ENCODE data around the gene ANXA10.
"Not testable (repeated sequence)": the region's sequence is repeated elsewhere in the genome, so short reads cannot be mapped to it uniquely, and the experiment has no call there.

Gene ANXA10

GRCh38 chr4:168197926-168198325, 105.6 kb downstream of the ANXA10 start:
- no peak for DNase-seq (ENCODE audit: extremely low read depth, low read depth)
- no peak for TF ChIP-seq CTCF (IDR thresholded peaks at IDR 0.05; ENCODE audit: low read depth, low read length, missing control alignments)
- no peak overlapping the region for H3K4me3 ChIP-seq (replicated peaks; ENCODE audit: low read depth, low read length)

- H3K4me3 ChIP-seq (replicated peaks; ENCODE audit: low read depth, low read length): no peak overlapping the region
- TF ChIP-seq CTCF (IDR thresholded peaks at IDR 0.05; ENCODE audit: low read depth, low read length, missing control alignments): no peak
- no peak for DNase-seq (ENCODE audit: extremely low read depth, low read depth)
Observed at GRCh38 chr4:168199260-168199957, 107.1 kb downstream of the ANXA10 start.

GRCh38 chr4:168200685-168201084, 108.3 kb downstream of the ANXA10 start:
- DNase-seq (ENCODE audit: extremely low read depth, low read depth): no peak
- TF ChIP-seq CTCF (IDR thresholded peaks at IDR 0.05; ENCODE audit: low read depth, low read length, missing control alignments): no peak
- H3K4me3 ChIP-seq (replicated peaks; ENCODE audit: low read depth, low read length): no peak overlapping the region

GRCh38 chr4:168203233-168203911, 111.0 kb downstream of the ANXA10 start:
- no peak overlapping the region for H3K4me3 ChIP-seq (replicated peaks; ENCODE audit: low read depth, low read length)
- no peak for DNase-seq (ENCODE audit: extremely low read depth, low read depth)
- no peak for TF ChIP-seq CTCF (IDR thresholded peaks at IDR 0.05; ENCODE audit: low read depth, low read length, missing control alignments)

GRCh38 chr4:168208957-168209614, 116.7 kb downstream of the ANXA10 start:
- TF ChIP-seq CTCF (IDR thresholded peaks at IDR 0.05; ENCODE audit: low read depth, low read length, missing control alignments): no peak
- no peak for DNase-seq (ENCODE audit: extremely low read depth, low read depth)
- H3K4me3 ChIP-seq (replicated peaks; ENCODE audit: low read depth, low read length): no peak overlapping the region

GRCh38 chr4:168212656-168213055, 120.3 kb downstream of the ANXA10 start:
- no peak for DNase-seq (ENCODE audit: extremely low read depth, low read depth)

GRCh38 chr4:168213511-168213910, 121.2 kb downstream of the ANXA10 start:
- H3K4me3 ChIP-seq (replicated peaks; ENCODE audit: low read depth, low read length); DNase-seq (ENCODE audit: extremely low read depth, low read depth): not testable (repeated sequence)

More at GRCh38 chr4:168212656-168213055, 120.3 kb downstream of the ANXA10 start:
- TF ChIP-seq CTCF (IDR thresholded peaks at IDR 0.05; ENCODE audit: low read depth, low read length, missing control alignments): no peak
- H3K4me3 ChIP-seq (replicated peaks; ENCODE audit: low read depth, low read length): no peak overlapping the region

All from HFF-Myc (cell line).